ENCODE results near the gene UXS1. TPM values are rescaled to one million over a fixed set of nuclear protein-coding genes. Genes with fewer than 3 reads are reported as not detected.
"Not testable (repeated sequence)": the region's sequence is repeated elsewhere in the genome, so short reads cannot be mapped to it uniquely, and the experiment has no call there.

Gene UXS1
- total RNA-seq = 10 to 100 TPM; 16.7 to 46.2 (median 34.9) TPM

DNA sequence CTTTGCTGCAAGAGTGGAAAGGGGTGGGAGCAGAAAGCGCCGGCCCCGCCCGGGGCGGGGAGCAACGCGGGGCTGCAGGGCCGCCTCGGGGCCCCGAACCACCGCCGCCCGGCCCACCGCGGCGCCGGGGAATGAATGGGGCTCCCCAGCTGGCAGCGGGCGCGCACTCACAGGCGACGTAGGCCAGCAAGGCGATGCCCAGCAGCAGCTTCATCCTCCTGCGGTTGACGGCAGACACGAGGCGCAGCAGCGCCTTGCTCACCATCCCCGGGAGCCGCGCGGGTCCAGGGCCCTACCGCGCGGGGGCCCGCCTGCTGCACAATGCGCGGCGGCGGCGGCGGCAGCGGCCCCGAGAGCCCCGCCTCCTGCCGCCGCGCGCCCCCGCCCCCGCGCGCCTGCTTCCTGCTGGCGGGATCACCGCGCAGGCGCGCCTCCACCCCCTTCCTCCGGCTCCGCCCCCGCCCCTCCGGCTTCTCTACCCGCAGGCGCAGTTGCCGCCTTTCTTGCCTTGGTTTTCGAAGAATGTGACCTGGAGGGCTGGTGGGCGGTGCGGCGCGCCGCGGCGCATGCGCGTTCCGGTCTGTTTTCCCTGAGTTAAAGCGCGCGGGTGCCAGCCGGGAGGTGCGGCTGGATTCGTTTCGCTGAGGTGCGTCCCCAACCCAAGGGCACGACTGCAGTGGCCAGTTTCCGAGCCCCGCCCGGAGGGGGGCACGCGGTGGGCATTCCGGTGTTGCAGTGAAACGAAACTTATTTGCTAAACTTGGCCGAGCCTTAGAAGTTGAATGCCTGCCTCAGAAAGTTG, at the start of gene UXS1:
TSS of gene UXS1 (minus strand) at position 325 of the 802 bp plus-strand sequence. CDS start at position 265, 60 bp downstream.
- TF ChIP-seq POLR2A (IDR thresholded peaks at IDR 0.05) = no peak
- TF ChIP-seq, protein P1, sequence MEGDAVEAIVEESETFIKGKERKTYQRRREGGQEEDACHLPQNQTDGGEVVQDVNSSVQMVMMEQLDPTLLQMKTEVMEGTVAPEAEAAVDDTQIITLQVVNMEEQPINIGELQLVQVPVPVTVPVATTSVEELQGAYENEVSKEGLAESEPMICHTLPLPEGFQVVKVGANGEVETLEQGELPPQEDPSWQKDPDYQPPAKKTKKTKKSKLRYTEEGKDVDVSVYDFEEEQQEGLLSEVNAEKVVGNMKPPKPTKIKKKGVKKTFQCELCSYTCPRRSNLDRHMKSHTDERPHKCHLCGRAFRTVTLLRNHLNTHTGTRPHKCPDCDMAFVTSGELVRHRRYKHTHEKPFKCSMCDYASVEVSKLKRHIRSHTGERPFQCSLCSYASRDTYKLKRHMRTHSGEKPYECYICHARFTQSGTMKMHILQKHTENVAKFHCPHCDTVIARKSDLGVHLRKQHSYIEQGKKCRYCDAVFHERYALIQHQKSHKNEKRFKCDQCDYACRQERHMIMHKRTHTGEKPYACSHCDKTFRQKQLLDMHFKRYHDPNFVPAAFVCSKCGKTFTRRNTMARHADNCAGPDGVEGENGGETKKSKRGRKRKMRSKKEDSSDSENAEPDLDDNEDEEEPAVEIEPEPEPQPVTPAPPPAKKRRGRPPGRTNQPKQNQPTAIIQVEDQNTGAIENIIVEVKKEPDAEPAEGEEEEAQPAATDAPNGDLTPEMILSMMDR (IDR thresholded peaks at IDR 0.05) = no peak
- intact Hi-C loops (cut with DNase I; ENCODE audit: low total_unique reads) = no loop called here
- 0% methylated on average over 38 to 62 of the region's 93 CpGs for WGBS, 2 donors
- peak; percentile 96 to 99 for DNase-seq (ENCODE audit: low spot score in 2 of 2)
- H3K4me3 ChIP-seq (ENCODE audit: low read depth, poor library complexity, severe bottlenecking) = peak within 1 kb of the TSS; percentile 60

DNA sequence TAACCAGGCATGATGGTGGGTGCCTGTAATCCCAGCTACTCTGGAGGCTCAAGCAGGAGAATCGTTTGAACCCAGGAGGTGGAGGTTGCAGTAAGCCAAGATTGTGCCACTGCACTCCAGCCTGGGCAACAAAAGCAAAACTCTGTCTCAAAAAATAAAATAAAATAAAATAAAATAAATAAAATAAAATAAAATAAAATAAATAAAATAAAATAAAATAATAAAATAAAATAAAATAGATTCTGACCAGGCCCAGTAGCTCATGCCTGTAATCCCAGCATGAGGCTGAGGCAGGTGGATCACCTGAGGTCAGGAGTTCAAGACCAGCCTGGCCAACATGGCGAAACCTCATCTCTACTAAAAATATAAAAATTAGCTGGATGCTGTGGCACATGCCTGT, 45.4 kb upstream of the UXS1 start:
- intact Hi-C loops (cut with DNase I; ENCODE audit: low total_unique reads) = not testable (repeated sequence)
- 88 to 96% methylated on average over 2 of the region's 2 CpGs for WGBS, 2 donors

DNA sequence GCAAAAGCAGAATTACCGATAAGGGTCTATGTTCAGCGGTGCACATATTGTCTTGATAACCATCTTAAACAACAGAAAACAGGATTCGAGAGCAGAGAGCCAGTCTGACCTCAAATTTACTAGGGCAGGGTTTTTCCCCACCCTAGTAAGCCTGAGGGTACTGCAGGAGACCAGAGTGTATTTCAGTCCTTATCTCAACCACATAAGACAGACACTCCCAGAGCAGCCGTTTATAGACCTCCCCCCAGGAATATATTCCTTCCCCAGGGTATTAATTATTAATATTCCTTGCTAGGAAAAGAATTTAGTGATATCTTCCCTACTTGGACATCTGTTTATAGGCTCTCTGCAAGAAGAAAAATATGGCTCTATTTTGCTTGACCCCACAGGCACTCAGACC, 41.3 kb upstream of the UXS1 start:
- intact Hi-C loops (cut with DNase I; ENCODE audit: low total_unique reads); H3K4me3 ChIP-seq (ENCODE audit: low read depth, poor library complexity, severe bottlenecking); DNase-seq (ENCODE audit: low spot score in 2 of 2): not testable (repeated sequence)
- 87 to 93% methylated on average over 4 of the region's 4 CpGs for WGBS, 2 donors

More for the DNA sequence above, 45.4 kb upstream of the UXS1 start:
- DNase-seq (ENCODE audit: low spot score in 2 of 2); H3K4me3 ChIP-seq (ENCODE audit: low read depth, poor library complexity, severe bottlenecking): not testable (repeated sequence)

DNA sequence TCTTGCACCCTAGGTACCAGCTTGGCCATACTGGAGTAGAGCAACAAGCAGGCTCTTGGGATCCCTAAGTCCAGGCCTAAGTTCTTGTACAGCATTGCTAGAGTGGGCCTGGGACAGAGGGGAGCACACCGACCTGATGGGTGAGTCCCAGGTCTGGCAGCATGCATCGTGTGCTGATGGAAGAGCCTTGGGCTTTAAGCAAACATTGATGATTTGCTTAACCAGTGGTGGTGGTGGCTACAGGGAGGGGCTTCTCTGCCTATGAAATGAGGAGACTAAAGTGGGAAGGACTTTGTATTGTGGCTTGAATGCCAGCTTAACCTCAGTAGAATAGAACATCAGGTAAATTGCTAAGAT, 39.2 kb upstream of the UXS1 start:
- no peak for DNase-seq (ENCODE audit: low spot score in 2 of 2)
- TF ChIP-seq, protein P1 (IDR thresholded peaks at IDR 0.05) = no peak
- WGBS, 2 donors = 92 to 95% methylated on average over 2 of the region's 2 CpGs
- intact Hi-C loops (cut with DNase I; ENCODE audit: low total_unique reads) = no loop called here
- no peak overlapping the region for H3K4me3 ChIP-seq (ENCODE audit: low read depth, poor library complexity, severe bottlenecking)

DNA sequence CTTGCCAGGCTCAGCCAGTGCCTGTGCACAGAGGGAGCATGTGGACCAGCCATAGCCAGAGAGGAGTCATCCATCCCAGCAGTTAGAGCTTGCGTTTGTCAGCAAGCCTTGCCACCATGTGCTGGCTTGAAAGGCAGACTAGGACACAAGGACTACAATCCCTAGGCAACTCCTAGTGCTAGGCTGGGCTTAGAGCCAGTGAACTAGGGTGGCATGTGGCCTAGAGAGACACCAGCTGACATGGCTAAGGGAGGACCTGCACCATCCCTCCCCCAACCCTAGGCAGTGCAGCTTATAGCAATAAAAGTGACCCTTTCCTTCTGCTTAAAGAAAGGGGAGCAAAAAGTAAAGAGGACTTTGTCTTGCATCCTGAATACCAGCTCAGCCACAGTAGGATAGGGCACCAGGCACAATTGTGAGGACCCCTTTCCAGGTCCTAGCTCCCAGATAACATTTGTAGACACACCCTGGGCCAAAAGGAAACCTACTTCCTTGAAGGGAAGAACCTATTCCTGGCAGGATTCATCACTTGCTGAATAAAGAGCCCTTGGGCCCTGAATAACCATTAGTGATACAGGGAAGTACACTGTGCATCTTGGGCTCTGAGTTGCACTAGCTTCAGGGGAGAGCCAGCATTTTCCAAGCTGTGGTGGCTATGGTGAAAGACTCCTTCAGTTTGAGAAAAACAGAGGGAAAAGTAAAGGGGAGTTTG, 38.7 kb upstream of the UXS1 start:
- TF ChIP-seq, protein P1 (IDR thresholded peaks at IDR 0.05) = no peak
- no peak for TF ChIP-seq POLR2A (IDR thresholded peaks at IDR 0.05)
- no peak for DNase-seq (ENCODE audit: low spot score in 2 of 2)
- WGBS, 2 donors = 50 to 71% methylated on average over 1 of the region's 1 CpG
- intact Hi-C loops (cut with DNase I; ENCODE audit: low total_unique reads) = no loop called here
- H3K4me3 ChIP-seq (ENCODE audit: low read depth, poor library complexity, severe bottlenecking) = no peak overlapping the region

DNA sequence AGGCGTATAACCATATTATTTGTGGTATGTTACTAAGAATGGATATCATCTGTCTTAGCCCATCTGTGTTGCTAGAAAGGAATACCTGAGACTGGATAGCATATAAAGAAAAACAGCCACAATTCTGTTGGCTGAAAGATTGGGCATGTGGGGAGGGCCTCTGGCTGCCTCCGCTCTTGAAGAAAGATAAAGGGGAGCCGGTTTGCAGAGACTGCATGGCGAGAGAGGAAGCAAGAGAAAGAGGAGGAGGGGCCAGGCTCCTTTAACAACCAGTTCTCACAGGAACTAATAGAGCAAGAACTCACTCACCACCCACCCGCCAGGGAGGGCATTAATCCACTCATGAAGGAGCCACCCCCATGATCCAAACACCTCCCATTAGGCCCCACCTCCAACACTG, 29.2 kb upstream of the UXS1 start:
- intact Hi-C loops (cut with DNase I; ENCODE audit: low total_unique reads) = no loop called here
- TF ChIP-seq, protein P1 (IDR thresholded peaks at IDR 0.05) = no peak
- no peak for TF ChIP-seq POLR2A (IDR thresholded peaks at IDR 0.05)
- DNase-seq (ENCODE audit: low spot score in 2 of 2) = no peak
- 68 to 69% methylated on average over 5 of the region's 5 CpGs for WGBS, 2 donors
- H3K4me3 ChIP-seq (ENCODE audit: low read depth, poor library complexity, severe bottlenecking) = no peak overlapping the region

DNA sequence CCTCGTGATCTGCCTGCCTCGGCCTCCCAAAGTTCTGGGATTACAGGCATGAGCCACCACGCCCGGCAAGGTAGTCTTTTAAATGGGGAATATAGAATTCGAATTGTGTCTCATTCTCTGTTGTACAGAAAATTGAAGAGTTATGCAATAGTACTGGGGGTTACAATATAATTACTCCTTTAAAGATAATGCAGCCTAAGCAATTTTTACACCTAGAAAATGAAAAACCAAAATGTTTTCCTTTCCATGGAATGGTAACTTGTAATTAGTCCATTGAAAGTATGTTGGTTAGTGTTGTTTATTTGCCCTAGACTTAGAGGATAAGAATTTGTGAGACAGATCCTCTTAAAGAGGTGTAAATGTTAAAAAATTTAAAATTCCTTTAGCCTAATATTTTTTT, 28.0 kb upstream of the UXS1 start:
- intact Hi-C loops (cut with DNase I; ENCODE audit: low total_unique reads); DNase-seq (ENCODE audit: low spot score in 2 of 2): not testable (repeated sequence)
- 95 to 96% methylated on average over 5 of the region's 5 CpGs for WGBS, 2 donors

More for the DNA sequence above, 28.0 kb upstream of the UXS1 start:
- not testable (repeated sequence) for H3K4me3 ChIP-seq (ENCODE audit: low read depth, poor library complexity, severe bottlenecking)
